Ascending aorta (tissue), 2 donors: ENCODE data around the gene COL13A1. TPM values are rescaled to one million over a fixed set of nuclear protein-coding genes. Genes with fewer than 3 reads are reported as not detected.

Experiments used
- DNase-seq, 2 donors: peaks; one replicate each; pipeline ENCODE4 v3.0.0-alpha.2; 2019; ENCODE audit warnings: low spot score in 2 of 2
- H3K27ac ChIP-seq, 2 donors: fragments of 200-600 bp; sonication (generic); one replicate each; pipeline ENCODE4 v1.5.1; 2016 to 2017; ENCODE audit warnings: mild to moderate bottlenecking in 1 of 2
- H3K27me3 ChIP-seq: fragments of 200-600 bp; sonication (generic); one replicate; pipeline ENCODE4 v1.5.1; 2017
- H3K36me3 ChIP-seq, 2 donors: fragments of 200-600 bp; sonication (generic); one replicate each; pipeline ENCODE4 v1.5.1; 2016
- H3K4me1 ChIP-seq, 2 donors: fragments of 200-600 bp; sonication (generic); one replicate each; pipeline ENCODE4 v1.5.1; 2016 to 2017; ENCODE audit warnings: mild to moderate bottlenecking in 1 of 2
- H3K4me3 ChIP-seq, 2 donors: fragments of 200-600 bp; sonication (generic); one replicate each; pipeline ENCODE4 v1.5.1; 2016 to 2017; ENCODE audit warnings: mild to moderate bottlenecking in 1 of 2
- H3K9me3 ChIP-seq, 2 donors: fragments of 200-600 bp; sonication (generic); one replicate each; pipeline ENCODE4 v1.5.1; 2016
- intact Hi-C: fragments of 100-400 bp; cut with DNase I; formaldehyde crosslinking; loops from one replicate; pipeline ENCODE4 v1.15.1; 2023
- total RNA-seq: library from RNA; depleted of rRNA; stranded (reverse); fragments of >200 nt; gene quantifications from one replicate; pipeline ENCODE4 v1.1.0, GENCODE V29; 2016
- TF ChIP-seq, protein P1 (sequence below), 3 experiments: fragments of 200-600 bp in 2 of 3; fragments of 450-650 bp in 1 of 3; sonication (generic) in 2 of 3; IDR thresholded peaks; one replicate each; pipeline ENCODE4 v1.5.1; 2016 to 2019; ENCODE audit warnings: antibody characterized with exemption in 3 of 3, mild to moderate bottlenecking in 1 of 3, moderate library complexity in 1 of 3

Gene COL13A1
- total RNA-seq, 1 donor from 2014 or later = 8.0 TPM

DNA sequence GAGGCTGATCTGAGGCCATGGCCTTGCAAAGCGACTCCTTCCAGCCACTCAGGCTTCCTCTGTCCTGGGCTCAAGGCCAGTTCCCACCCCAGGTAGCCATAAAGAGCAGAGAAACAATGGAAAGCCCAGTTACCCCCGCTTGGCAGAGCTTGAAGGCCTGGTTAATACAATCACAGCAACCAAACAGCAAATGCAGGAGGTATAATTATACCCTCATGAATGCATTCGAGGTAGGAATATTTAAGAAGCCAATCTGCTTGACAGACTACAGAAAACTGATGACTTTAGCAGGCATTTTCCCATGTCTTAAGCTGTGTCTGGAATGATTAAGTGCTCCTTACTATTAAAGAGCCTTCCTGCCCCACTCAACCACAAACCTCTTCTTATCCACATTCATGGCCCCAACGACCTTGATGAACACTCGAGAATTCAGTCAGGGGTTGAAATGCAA is 136.9 kb downstream of the COL13A1 start:
- TF ChIP-seq, protein P1, sequence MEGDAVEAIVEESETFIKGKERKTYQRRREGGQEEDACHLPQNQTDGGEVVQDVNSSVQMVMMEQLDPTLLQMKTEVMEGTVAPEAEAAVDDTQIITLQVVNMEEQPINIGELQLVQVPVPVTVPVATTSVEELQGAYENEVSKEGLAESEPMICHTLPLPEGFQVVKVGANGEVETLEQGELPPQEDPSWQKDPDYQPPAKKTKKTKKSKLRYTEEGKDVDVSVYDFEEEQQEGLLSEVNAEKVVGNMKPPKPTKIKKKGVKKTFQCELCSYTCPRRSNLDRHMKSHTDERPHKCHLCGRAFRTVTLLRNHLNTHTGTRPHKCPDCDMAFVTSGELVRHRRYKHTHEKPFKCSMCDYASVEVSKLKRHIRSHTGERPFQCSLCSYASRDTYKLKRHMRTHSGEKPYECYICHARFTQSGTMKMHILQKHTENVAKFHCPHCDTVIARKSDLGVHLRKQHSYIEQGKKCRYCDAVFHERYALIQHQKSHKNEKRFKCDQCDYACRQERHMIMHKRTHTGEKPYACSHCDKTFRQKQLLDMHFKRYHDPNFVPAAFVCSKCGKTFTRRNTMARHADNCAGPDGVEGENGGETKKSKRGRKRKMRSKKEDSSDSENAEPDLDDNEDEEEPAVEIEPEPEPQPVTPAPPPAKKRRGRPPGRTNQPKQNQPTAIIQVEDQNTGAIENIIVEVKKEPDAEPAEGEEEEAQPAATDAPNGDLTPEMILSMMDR (IDR thresholded peaks at IDR 0.05) = no peak
- intact Hi-C loops = no loop called here
- no peak overlapping the region for H3K4me3 ChIP-seq

DNA sequence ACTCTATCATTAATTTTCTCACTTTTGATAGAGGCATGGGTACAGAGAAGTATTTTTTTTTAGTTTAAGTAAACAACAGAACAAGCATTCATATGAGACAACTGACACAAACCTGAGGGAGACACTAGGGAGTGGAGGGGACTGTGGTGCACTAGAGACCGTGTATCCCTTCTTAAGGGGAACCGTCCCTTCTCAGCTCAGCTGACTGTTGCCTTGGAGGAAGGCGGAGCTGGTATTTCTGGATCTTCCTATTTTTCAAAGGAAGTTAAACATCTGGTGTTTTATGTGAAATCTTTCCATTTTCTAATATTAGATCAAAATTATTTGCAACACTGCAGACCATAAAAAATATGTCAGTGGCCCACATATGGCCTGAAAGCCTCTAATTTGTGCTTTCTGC is 137.4 kb downstream of the COL13A1 start:
- H3K27ac ChIP-seq = no peak overlapping the region
- intact Hi-C loops = no loop called here
- no peaks in the 10 kb centered on the region for H3K36me3 ChIP-seq
- TF ChIP-seq, protein P1 (IDR thresholded peaks at IDR 0.05) = no peak
- H3K4me1 ChIP-seq = peaks cover 0 to 4% of the 10 kb centered on the region in 2 donors
- no peaks in the 10 kb centered on the region for H3K27me3 ChIP-seq
- H3K9me3 ChIP-seq = no peaks in the 10 kb centered on the region
- H3K4me3 ChIP-seq = no peak overlapping the region
- DNase-seq = no peak

More for the DNA sequence above, 136.9 kb downstream of the COL13A1 start:
- H3K4me1 ChIP-seq = peaks cover 0 to 4% of the 10 kb centered on the region in 2 donors
- no peaks in the 10 kb centered on the region for H3K27me3 ChIP-seq
- no peaks in the 10 kb centered on the region for H3K9me3 ChIP-seq
- H3K27ac ChIP-seq = no peak overlapping the region
- no peak for DNase-seq
- no peaks in the 10 kb centered on the region for H3K36me3 ChIP-seq

DNA sequence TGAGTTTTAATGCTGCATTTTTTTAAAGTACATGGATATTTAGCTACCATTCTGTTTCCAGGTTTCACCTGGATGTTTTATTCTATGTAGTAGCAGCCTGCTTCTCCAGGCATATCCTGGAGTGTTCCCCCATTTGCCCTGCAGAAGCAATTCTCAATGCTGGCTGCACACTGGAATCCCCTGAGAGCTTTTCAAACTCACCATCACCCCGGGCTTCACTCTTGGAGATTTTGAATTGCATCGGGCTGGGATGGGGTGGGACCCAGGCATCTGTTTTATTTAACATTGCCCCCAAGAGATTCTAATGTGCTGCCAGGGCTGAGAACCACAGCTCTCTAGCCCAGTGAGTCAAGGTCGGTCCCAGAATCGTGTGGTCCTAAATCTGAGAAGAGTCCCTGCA is 137.8 kb downstream of the COL13A1 start:
- no peaks in the 10 kb centered on the region for H3K27me3 ChIP-seq
- no peaks in the 10 kb centered on the region for H3K9me3 ChIP-seq
- H3K36me3 ChIP-seq = no peaks in the 10 kb centered on the region
- intact Hi-C loops = no loop called here
- H3K27ac ChIP-seq = no peak overlapping the region
- TF ChIP-seq, protein P1 (IDR thresholded peaks at IDR 0.05) = no peak
- DNase-seq = no peak
- peaks cover 0 to 4% of the 10 kb centered on the region in 2 donors for H3K4me1 ChIP-seq
- no peak overlapping the region for H3K4me3 ChIP-seq

DNA sequence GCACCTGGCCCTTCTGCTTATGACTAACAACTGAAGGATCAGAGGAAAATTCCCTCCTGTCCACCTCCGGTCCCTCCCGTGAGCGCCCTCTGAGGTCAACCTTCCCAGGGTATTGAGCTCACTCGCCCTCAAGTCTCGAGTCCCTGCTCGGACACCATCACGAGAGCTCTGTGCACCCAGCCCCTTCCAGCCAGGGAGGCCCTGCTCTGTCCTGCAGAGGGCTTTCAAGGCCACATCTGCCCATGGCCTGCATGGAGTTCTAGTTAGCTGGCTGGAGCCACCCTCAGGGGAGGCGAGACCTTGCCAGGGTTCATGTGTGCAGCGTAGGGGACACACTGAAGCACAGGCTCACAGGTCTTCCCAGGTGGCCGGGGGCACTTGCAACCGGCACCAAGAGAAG is 140.0 kb downstream of the COL13A1 start:
- no peaks in the 10 kb centered on the region for H3K9me3 ChIP-seq
- intact Hi-C loops = no loop called here
- TF ChIP-seq, protein P1 (IDR thresholded peaks at IDR 0.05) = no peak
- H3K4me1 ChIP-seq = peaks cover 0 to 4% of the 10 kb centered on the region in 2 donors
- H3K27me3 ChIP-seq = no peaks in the 10 kb centered on the region
- H3K36me3 ChIP-seq = no peaks in the 10 kb centered on the region
- H3K27ac ChIP-seq = peak overlapping the region in 1 of 2 donors; percentile 24
- no peak for DNase-seq
- H3K4me3 ChIP-seq = no peak overlapping the region

DNA sequence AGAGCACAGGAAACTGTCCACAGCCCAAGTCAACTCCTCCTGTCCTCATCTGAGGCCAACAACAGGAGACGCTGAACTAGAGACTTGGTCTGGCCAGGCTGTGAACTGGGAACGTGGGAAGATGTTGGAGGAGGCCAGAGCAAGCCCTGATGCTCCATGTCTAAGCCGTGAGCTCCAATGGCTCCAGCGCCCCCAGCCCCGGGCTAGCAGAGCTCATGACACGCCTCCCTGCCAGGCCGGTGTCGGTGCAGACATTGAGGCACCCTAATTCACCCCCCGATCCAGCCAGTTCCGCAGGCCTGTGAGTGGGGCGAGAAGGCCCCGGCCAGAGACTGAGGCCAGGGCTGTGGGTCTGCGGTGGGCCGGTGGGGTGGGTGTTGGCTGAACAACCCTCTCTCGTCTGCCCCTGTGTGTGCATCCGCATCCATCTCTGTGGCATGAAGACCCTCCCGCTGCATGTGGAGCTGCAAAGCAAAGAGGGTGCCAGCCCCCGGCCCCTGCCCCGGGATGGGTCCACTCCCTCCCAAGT is 141.7 kb downstream of the COL13A1 start:
- TF ChIP-seq, protein P1 (IDR thresholded peaks at IDR 0.05) = no peak
- no peak for DNase-seq
- Histone ChIP-seq H3K36me3 (no peaks in the 10 kb centered on the region), H3K4me3 (no peak overlapping the region), H3K9me3 (no peaks in the 10 kb centered on the region), H3K27ac (peak overlapping the region in 1 of 2 donors; percentile 25), H3K27me3 (no peaks in the 10 kb centered on the region), H3K4me1 (peaks cover 0 to 4% of the 10 kb centered on the region in 2 donors)
- intact Hi-C loops = no loop called here

- Histone ChIP-seq H3K4me1 (peaks cover 0 to 4% of the 10 kb centered on the region in 2 donors), H3K36me3 (no peaks in the 10 kb centered on the region), H3K4me3 (no peak overlapping the region), H3K27me3 (no peaks in the 10 kb centered on the region), H3K27ac (no peak overlapping the region), H3K9me3 (no peaks in the 10 kb centered on the region)
- TF ChIP-seq, protein P1 (IDR thresholded peaks at IDR 0.05) = no peak
- intact Hi-C loops = no loop called here
- no peak for DNase-seq
Measured at GRCh38 chr10:69944761-69945160, 143.1 kb downstream of the COL13A1 start.
